MM.1S (cell line): ENCODE results near the gene PDIK1L.

Experiments used
- CTCF ChIP-seq: fragments of 300-600 bp; sonication (generic); IDR thresholded peaks from 2 replicates; pipeline ENCODE4 v1.5.1; 2016; ENCODE audit warnings: antibody characterized with exemption, low read length, mixed read lengths
- EZH2phosphoT487 ChIP-seq: fragments of 300-600 bp; sonication (generic); IDR thresholded peaks from 2 replicates; pipeline ENCODE4 v1.6.1; 2018; ENCODE audit warnings: antibody characterized with exemption, low read length

GRCh38 chr1:26156285-26157038 lies 44.8 kb downstream of the PDIK1L start:
- TF ChIP-seq CTCF (no peak), EZH2phosphoT487 (no peak)
